SK-N-SH treated with all-trans-retinoic acid at 6 μM for 48 hours (cell line): ENCODE results near the gene PARVB.

Source experiments
- ARNTL ChIP-seq: fragments of 450-650 bp; formaldehyde crosslinking; IDR thresholded peaks from 2 replicates; pipeline ENCODE4 v1.5.0; 2020; ENCODE audit warnings: low read depth, mild to moderate bottlenecking, moderate library complexity, borderline replicate concordance
- BACH2 ChIP-seq: fragments of 250-450 bp; sonication (Bioruptor Pico); IDR thresholded peaks from 2 replicates; pipeline ENCODE4 v1.9.0; 2021; ENCODE audit warnings: mild to moderate bottlenecking, borderline replicate concordance
- ESRRG ChIP-seq: fragments of 250-450 bp; sonication (Bioruptor Pico); IDR thresholded peaks from 2 replicates; pipeline ENCODE4 v1.6.1; 2021; ENCODE audit warnings: mild to moderate bottlenecking
- GLIS3 ChIP-seq: fragments of 250-450 bp; sonication (Bioruptor Pico); IDR thresholded peaks from 2 replicates; pipeline ENCODE4 v1.5.0; 2020; ENCODE audit warnings: mild to moderate bottlenecking, moderate library complexity
- OSR1 ChIP-seq: fragments of 250-450 bp; sonication (Bioruptor Pico); IDR thresholded peaks from 2 replicates; pipeline ENCODE4 v1.8.0; 2022; ENCODE audit warnings: moderate library complexity, mild to moderate bottlenecking, inconsistent platforms
- PPARA ChIP-seq: fragments of 250-450 bp; sonication (Bioruptor Pico); IDR thresholded peaks from 2 replicates; pipeline ENCODE4 v1.5.0; 2020; ENCODE audit warnings: mild to moderate bottlenecking, borderline replicate concordance
- SNAI2 ChIP-seq: fragments of 250-450 bp; sonication (Bioruptor Pico); IDR thresholded peaks from 2 replicates; pipeline ENCODE4 v1.5.0; 2020; ENCODE audit warnings: mild to moderate bottlenecking, moderate library complexity
- TOX ChIP-seq: fragments of 250-450 bp; sonication (Bioruptor Pico); IDR thresholded peaks from 2 replicates; pipeline ENCODE4 v1.8.0; 2021; ENCODE audit warnings: mild to moderate bottlenecking, moderate library complexity, borderline replicate concordance
- ZFP30 ChIP-seq: fragments of 450-650 bp; formaldehyde crosslinking; IDR thresholded peaks from 2 replicates; pipeline ENCODE4 v1.5.0; 2022; ENCODE audit warnings: mild to moderate bottlenecking, moderate library complexity
- ZNF70 ChIP-seq: fragments of 450-650 bp; formaldehyde crosslinking; IDR thresholded peaks from 2 replicates; pipeline ENCODE4 v1.5.0; 2020; ENCODE audit warnings: mild to moderate bottlenecking, moderate library complexity
- TF ChIP-seq, protein P1 (sequence below): fragments of 250-450 bp; sonication (Bioruptor Pico); IDR thresholded peaks from 2 replicates; pipeline ENCODE4 v1.5.1; 2020; ENCODE audit warnings: low read depth, mild to moderate bottlenecking, moderate library complexity
- TF ChIP-seq, protein P2 (sequence below): fragments of 250-450 bp; sonication (Bioruptor Pico); IDR thresholded peaks from 2 replicates; pipeline ENCODE4 v1.8.0; 2020; ENCODE audit warnings: mild to moderate bottlenecking, moderate library complexity, borderline replicate concordance

GRCh38 chr22:44167501-44167900, 143.4 kb downstream of the PARVB start:
- TF ChIP-seq ARNTL (CRISPR knock-in tag) (no peak), TOX (CRISPR knock-in tag) (no peak), ZNF70 (CRISPR knock-in tag) (no peak), PPARA (CRISPR knock-in tag) (no peak), ESRRG (no peak), ZFP30 (CRISPR knock-in tag) (no peak), GLIS3 (CRISPR knock-in tag) (no peak), OSR1 (CRISPR knock-in tag) (no peak), BACH2 (CRISPR knock-in tag) (no peak), SNAI2 (no peak)
- TF ChIP-seq, protein P1, sequence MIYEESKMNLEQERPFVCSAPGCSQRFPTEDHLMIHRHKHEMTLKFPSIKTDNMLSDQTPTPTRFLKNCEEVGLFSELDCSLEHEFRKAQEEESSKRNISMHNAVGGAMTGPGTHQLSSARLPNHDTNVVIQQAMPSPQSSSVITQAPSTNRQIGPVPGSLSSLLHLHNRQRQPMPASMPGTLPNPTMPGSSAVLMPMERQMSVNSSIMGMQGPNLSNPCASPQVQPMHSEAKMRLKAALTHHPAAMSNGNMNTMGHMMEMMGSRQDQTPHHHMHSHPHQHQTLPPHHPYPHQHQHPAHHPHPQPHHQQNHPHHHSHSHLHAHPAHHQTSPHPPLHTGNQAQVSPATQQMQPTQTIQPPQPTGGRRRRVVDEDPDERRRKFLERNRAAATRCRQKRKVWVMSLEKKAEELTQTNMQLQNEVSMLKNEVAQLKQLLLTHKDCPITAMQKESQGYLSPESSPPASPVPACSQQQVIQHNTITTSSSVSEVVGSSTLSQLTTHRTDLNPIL (CRISPR knock-in tag), result no peak
- TF ChIP-seq, protein P2, sequence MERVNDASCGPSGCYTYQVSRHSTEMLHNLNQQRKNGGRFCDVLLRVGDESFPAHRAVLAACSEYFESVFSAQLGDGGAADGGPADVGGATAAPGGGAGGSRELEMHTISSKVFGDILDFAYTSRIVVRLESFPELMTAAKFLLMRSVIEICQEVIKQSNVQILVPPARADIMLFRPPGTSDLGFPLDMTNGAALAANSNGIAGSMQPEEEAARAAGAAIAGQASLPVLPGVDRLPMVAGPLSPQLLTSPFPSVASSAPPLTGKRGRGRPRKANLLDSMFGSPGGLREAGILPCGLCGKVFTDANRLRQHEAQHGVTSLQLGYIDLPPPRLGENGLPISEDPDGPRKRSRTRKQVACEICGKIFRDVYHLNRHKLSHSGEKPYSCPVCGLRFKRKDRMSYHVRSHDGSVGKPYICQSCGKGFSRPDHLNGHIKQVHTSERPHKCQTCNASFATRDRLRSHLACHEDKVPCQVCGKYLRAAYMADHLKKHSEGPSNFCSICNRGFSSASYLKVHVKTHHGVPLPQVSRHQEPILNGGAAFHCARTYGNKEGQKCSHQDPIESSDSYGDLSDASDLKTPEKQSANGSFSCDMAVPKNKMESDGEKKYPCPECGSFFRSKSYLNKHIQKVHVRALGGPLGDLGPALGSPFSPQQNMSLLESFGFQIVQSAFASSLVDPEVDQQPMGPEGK (CRISPR knock-in tag), result no peak
